ENCODE measurements around the gene RELT.
A peak's percentile ranks its signal among the peaks of the same experiment; 100 is the strongest.

Gene RELT

DNA sequence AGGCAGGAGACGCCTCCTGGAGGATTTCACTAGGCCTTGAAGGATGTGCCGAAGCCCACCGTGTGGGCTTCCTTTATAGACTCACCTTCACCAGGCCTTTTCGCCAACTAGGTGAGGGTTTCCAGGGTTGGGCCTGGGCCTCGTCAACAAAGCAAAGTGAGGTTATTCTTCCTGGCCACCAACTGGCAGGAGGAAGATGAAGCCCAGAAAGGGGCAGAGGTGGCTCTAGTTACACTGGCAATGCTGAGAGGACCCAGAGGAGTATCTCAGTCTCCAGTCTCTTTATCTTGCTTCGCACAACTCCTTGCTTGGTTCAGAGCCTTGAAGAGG, 404 bp upstream of the RELT start:
- Histone ChIP-seq H3K27me3 (ENCODE audit: insufficient read depth, low read length) (no peaks in the 10 kb centered on the region), H3K4me3 (ENCODE audit: low read depth, low read length, poor library complexity, severe bottlenecking) (peak overlapping the region; percentile 95), H3K9me2 (ENCODE audit: low read depth, low read length) (no peaks in the 10 kb centered on the region), H2AFZ (ENCODE audit: low read length) (no peak overlapping the region), H3K36me3 (ENCODE audit: insufficient read depth, low read length) (peaks cover 3% of the 10 kb centered on the region; the same call in 1 of the 2 replicates), H3K9me3 (ENCODE audit: low read length) (no peaks in the 10 kb centered on the region), H4K20me1 (ENCODE audit: insufficient read depth, low read length) (no peaks in the 10 kb centered on the region), H3F3A (ENCODE audit: insufficient read depth, low read length) (no peaks in the 10 kb centered on the region), H3K4me1 (ENCODE audit: insufficient read depth, low read length, severe bottlenecking) (peaks cover 42% of the 10 kb centered on the region), H3K4me2 (ENCODE audit: low read length) (peak overlapping the region; percentile 39; the same call in 1 of the 2 replicates), H3K79me2 (ENCODE audit: insufficient read depth, low read length) (peaks cover 13% of the 10 kb centered on the region; the same call in 1 of the 2 replicates), H3K27ac (ENCODE audit: low read depth, low read length, poor library complexity, severe bottlenecking) (no peak overlapping the region), H3K9ac (ENCODE audit: low read length) (peak overlapping the region; percentile 41; the same call in 1 of the 2 replicates)
- TF ChIP-seq CTCF (IDR thresholded peaks at IDR 0.05; ENCODE audit: low read length) (no peak), EZH2 (IDR thresholded peaks at IDR 0.05; ENCODE audit: borderline replicate concordance, low read length) (no peak)

DNA sequence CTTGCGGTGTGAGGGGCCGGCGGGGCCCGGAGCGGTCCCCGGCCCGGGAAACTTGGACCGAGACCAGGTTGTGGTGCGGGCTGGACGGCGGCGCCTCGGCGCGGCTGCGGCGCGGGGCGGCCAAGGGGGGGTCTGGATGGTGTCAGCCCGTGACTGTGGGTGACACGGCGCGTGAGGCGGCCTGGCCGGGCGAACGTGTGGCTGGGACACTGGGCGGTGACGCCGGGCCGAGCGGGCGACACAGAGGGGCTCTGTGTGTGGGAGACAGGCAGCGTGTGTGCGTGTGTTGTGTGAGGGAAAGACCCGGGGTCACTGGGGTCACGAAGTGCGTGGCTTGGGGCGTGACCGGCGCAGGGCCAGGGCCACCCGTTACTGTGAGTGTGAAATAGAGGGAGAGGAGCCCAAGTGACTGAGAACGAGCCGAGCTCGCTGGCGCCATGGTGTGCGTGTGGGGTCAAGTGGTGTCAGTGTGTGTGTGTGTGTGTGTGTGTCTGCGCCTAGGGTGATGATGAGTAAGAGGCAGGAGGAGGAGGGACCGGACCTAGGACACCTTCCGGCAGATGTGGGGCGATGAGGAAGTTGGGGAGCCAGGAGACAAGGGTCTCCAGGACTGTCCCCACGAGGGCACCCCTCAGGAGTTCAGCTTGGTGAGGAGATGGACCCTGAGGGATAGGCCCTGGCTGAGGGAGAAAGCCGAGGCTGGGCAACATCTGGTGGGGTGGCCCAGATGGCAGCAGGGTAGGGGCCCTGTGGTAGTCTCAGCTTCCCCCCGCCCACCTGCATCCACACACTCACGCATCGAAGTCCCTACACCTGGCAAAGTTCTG, 817 bp downstream of the RELT start:
- Histone ChIP-seq H3F3A (ENCODE audit: insufficient read depth, low read length) (no peaks in the 10 kb centered on the region), H3K27me3 (ENCODE audit: insufficient read depth, low read length) (no peaks in the 10 kb centered on the region), H3K4me1 (ENCODE audit: insufficient read depth, low read length, severe bottlenecking) (peaks cover 55% of the 10 kb centered on the region), H3K36me3 (ENCODE audit: insufficient read depth, low read length) (peaks cover 3% of the 10 kb centered on the region; the same call in 1 of the 2 replicates), H4K20me1 (ENCODE audit: insufficient read depth, low read length) (no peaks in the 10 kb centered on the region), H3K4me3 (ENCODE audit: low read depth, low read length, poor library complexity, severe bottlenecking) (peak overlapping the region; percentile 95), H3K27ac (ENCODE audit: low read depth, low read length, poor library complexity, severe bottlenecking) (peak overlapping the region; percentile 31), H3K79me2 (ENCODE audit: insufficient read depth, low read length) (peaks cover 13% of the 10 kb centered on the region; the same call in 1 of the 2 replicates), H3K9me2 (ENCODE audit: low read depth, low read length) (no peaks in the 10 kb centered on the region), H3K9me3 (ENCODE audit: low read length) (no peaks in the 10 kb centered on the region), H3K4me2 (ENCODE audit: low read length) (peak overlapping the region; percentile 78), H2AFZ (ENCODE audit: low read length) (no peak overlapping the region), H3K9ac (ENCODE audit: low read length) (peak overlapping the region; percentile 93)
- no peak for TF ChIP-seq CTCF (IDR thresholded peaks at IDR 0.05; ENCODE audit: low read length)
- no peak for TF ChIP-seq EZH2 (IDR thresholded peaks at IDR 0.05; ENCODE audit: borderline replicate concordance, low read length)

GRCh38 chr11:73379189-73379880, 3.1 kb downstream of the RELT start:
- H3K4me2 ChIP-seq (ENCODE audit: low read length): peak overlapping the region; percentile 78; the same call in 1 of the 2 replicates
- no peak overlapping the region for H3K4me3 ChIP-seq (ENCODE audit: low read depth, low read length, poor library complexity, severe bottlenecking)
- H3K9me2 ChIP-seq (ENCODE audit: low read depth, low read length): no peaks in the 10 kb centered on the region
- H3K27me3 ChIP-seq (ENCODE audit: insufficient read depth, low read length): no peaks in the 10 kb centered on the region
- no peaks in the 10 kb centered on the region for H3F3A ChIP-seq (ENCODE audit: insufficient read depth, low read length)
- H3K9ac ChIP-seq (ENCODE audit: low read length): no peak overlapping the region
- H3K36me3 ChIP-seq (ENCODE audit: insufficient read depth, low read length): peaks cover 3% of the 10 kb centered on the region; the same call in 1 of the 2 replicates
- H3K27ac ChIP-seq (ENCODE audit: low read depth, low read length, poor library complexity, severe bottlenecking): peak overlapping the region; percentile 13
- no peaks in the 10 kb centered on the region for H4K20me1 ChIP-seq (ENCODE audit: insufficient read depth, low read length)
- no peaks in the 10 kb centered on the region for H3K9me3 ChIP-seq (ENCODE audit: low read length)
- H2AFZ ChIP-seq (ENCODE audit: low read length): no peak overlapping the region
- TF ChIP-seq EZH2 (IDR thresholded peaks at IDR 0.05; ENCODE audit: borderline replicate concordance, low read length): no peak
- no peak for TF ChIP-seq CTCF (IDR thresholded peaks at IDR 0.05; ENCODE audit: low read length)
- peaks cover 13% of the 10 kb centered on the region; the same call in 1 of the 2 replicates for H3K79me2 ChIP-seq (ENCODE audit: insufficient read depth, low read length)
- peaks cover 78% of the 10 kb centered on the region for H3K4me1 ChIP-seq (ENCODE audit: insufficient read depth, low read length, severe bottlenecking)
